Ascending aorta (tissue), 2 donors: ENCODE results near the gene NKX2-3. TPM values are rescaled to one million over a fixed set of nuclear protein-coding genes. Genes with fewer than 3 reads are reported as not detected.

Experiments used
- DNase-seq, 2 donors: peaks; one replicate each; pipeline ENCODE4 v3.0.0-alpha.2; 2019; ENCODE audit warnings: low spot score in 2 of 2
- H3K27ac ChIP-seq, 2 donors: fragments of 200-600 bp; sonication (generic); one replicate each; pipeline ENCODE4 v1.5.1; 2016 to 2017; ENCODE audit warnings: mild to moderate bottlenecking in 1 of 2
- H3K27me3 ChIP-seq: fragments of 200-600 bp; sonication (generic); one replicate; pipeline ENCODE4 v1.5.1; 2017
- H3K36me3 ChIP-seq, 2 donors: fragments of 200-600 bp; sonication (generic); one replicate each; pipeline ENCODE4 v1.5.1; 2016
- H3K4me1 ChIP-seq, 2 donors: fragments of 200-600 bp; sonication (generic); one replicate each; pipeline ENCODE4 v1.5.1; 2016 to 2017; ENCODE audit warnings: mild to moderate bottlenecking in 1 of 2
- H3K4me3 ChIP-seq, 2 donors: fragments of 200-600 bp; sonication (generic); one replicate each; pipeline ENCODE4 v1.5.1; 2016 to 2017; ENCODE audit warnings: mild to moderate bottlenecking in 1 of 2
- H3K9me3 ChIP-seq, 2 donors: fragments of 200-600 bp; sonication (generic); one replicate each; pipeline ENCODE4 v1.5.1; 2016
- CTCF ChIP-seq, 3 experiments: fragments of 200-600 bp in 2 of 3; fragments of 450-650 bp in 1 of 3; sonication (generic) in 2 of 3; IDR thresholded peaks; one replicate each; pipeline ENCODE4 v1.5.1; 2016 to 2019; ENCODE audit warnings: antibody characterized with exemption in 3 of 3, mild to moderate bottlenecking in 1 of 3, moderate library complexity in 1 of 3
- intact Hi-C: fragments of 100-400 bp; cut with DNase I; formaldehyde crosslinking; loops from one replicate; pipeline ENCODE4 v1.15.1; 2023
- total RNA-seq: library from RNA; depleted of rRNA; stranded (reverse); fragments of >200 nt; gene quantifications from one replicate; pipeline ENCODE4 v1.1.0, GENCODE V29; 2016

The NKX2-3 gene
- total RNA-seq, 1 donor from 2014 or later, result not detected

GRCh38 chr10:99562631-99563030 lies 29.9 kb downstream of the NKX2-3 start:
- Histone ChIP-seq H3K36me3 (no peaks in the 10 kb centered on the region), H3K4me3 (no peak overlapping the region), H3K9me3 (no peaks in the 10 kb centered on the region), H3K4me1 (no peaks in the 10 kb centered on the region), H3K27me3 (no peaks in the 10 kb centered on the region), H3K27ac (no peak overlapping the region)
- DNase-seq, result no peak
- intact Hi-C loops, result no loop called here
- no peak for TF ChIP-seq CTCF (IDR thresholded peaks at IDR 0.05)

GRCh38 chr10:99564361-99564760 lies 31.6 kb downstream of the NKX2-3 start:
- H3K4me1 ChIP-seq, result no peaks in the 10 kb centered on the region
- no peak overlapping the region for H3K27ac ChIP-seq
- no peak for DNase-seq
- no peaks in the 10 kb centered on the region for H3K36me3 ChIP-seq
- H3K27me3 ChIP-seq, result no peaks in the 10 kb centered on the region
- intact Hi-C loops, result no loop called here
- H3K9me3 ChIP-seq, result no peaks in the 10 kb centered on the region
- H3K4me3 ChIP-seq, result no peak overlapping the region
- TF ChIP-seq CTCF (IDR thresholded peaks at IDR 0.05), result no peak

- H3K36me3 ChIP-seq, result no peaks in the 10 kb centered on the region
- H3K4me1 ChIP-seq, result no peaks in the 10 kb centered on the region
- no peak overlapping the region for H3K4me3 ChIP-seq
- DNase-seq, result no peak
- H3K27ac ChIP-seq, result no peak overlapping the region
- intact Hi-C loops, result no loop called here
- H3K27me3 ChIP-seq, result no peaks in the 10 kb centered on the region
- H3K9me3 ChIP-seq, result no peaks in the 10 kb centered on the region
- TF ChIP-seq CTCF (IDR thresholded peaks at IDR 0.05), result no peak
These were observed 32.4 kb downstream of the NKX2-3 start for GRCh38 chr10:99565166-99565565.

GRCh38 chr10:99569253-99569939 lies 36.7 kb downstream of the NKX2-3 start:
- Histone ChIP-seq H3K36me3 (no peaks in the 10 kb centered on the region), H3K4me1 (no peaks in the 10 kb centered on the region), H3K4me3 (no peak overlapping the region), H3K27ac (no peak overlapping the region), H3K27me3 (no peaks in the 10 kb centered on the region), H3K9me3 (no peaks in the 10 kb centered on the region)
- DNase-seq, result no peak
- no peak for TF ChIP-seq CTCF (IDR thresholded peaks at IDR 0.05)
- intact Hi-C loops, result no loop called here

- H3K4me1 ChIP-seq, result no peaks in the 10 kb centered on the region
- no peak overlapping the region for H3K4me3 ChIP-seq
- H3K27ac ChIP-seq, result no peak overlapping the region
- H3K9me3 ChIP-seq, result no peaks in the 10 kb centered on the region
- no peak for TF ChIP-seq CTCF (IDR thresholded peaks at IDR 0.05)
- intact Hi-C loops, result no loop called here
- DNase-seq, result no peak
- no peaks in the 10 kb centered on the region for H3K36me3 ChIP-seq
- H3K27me3 ChIP-seq, result no peaks in the 10 kb centered on the region
These were observed 37.2 kb downstream of the NKX2-3 start for GRCh38 chr10:99569961-99570360.

- Histone ChIP-seq H3K27me3 (no peaks in the 10 kb centered on the region), H3K27ac (no peak overlapping the region), H3K4me1 (no peaks in the 10 kb centered on the region), H3K4me3 (no peak overlapping the region), H3K36me3 (no peaks in the 10 kb centered on the region), H3K9me3 (no peaks in the 10 kb centered on the region)
- TF ChIP-seq CTCF (IDR thresholded peaks at IDR 0.05), result no peak
- DNase-seq, result no peak
- intact Hi-C loops, result no loop called here
These were observed 39.1 kb downstream of the NKX2-3 start for GRCh38 chr10:99571816-99572215.
